KMS-11 (cell line): ENCODE data around the gene HSDL2.

ENCODE experiments used
- H2AFZ ChIP-seq: fragments of 200-600 bp; sonication (generic); 2 replicates; pipeline ENCODE4 v1.6.1; 2016; ENCODE audit warnings: antibody characterized with exemption, mixed run types, low read depth
- H3K27ac ChIP-seq: fragments of 200-600 bp; sonication (generic); 2 replicates; pipeline ENCODE4 v1.6.1; 2016; ENCODE audit warnings: mild to moderate bottlenecking, mixed run types
- H3K27me3 ChIP-seq: fragments of 200-600 bp; sonication (generic); 2 replicates; pipeline ENCODE4 v1.6.1; 2017; ENCODE audit warnings: mild to moderate bottlenecking, low read depth, mixed run types, moderate library complexity; ENCODE audit not compliant: insufficient read depth
- H3K36me3 ChIP-seq: fragments of 200-600 bp; sonication (generic); 2 replicates; pipeline ENCODE4 v1.6.1; 2017; ENCODE audit warnings: mild to moderate bottlenecking, mixed run types; ENCODE audit not compliant: insufficient read depth
- H3K4me1 ChIP-seq: fragments of 200-600 bp; sonication (generic); 2 replicates; pipeline ENCODE4 v1.6.1; 2016; ENCODE audit warnings: mild to moderate bottlenecking, low read depth, mixed run types; ENCODE audit not compliant: poor library complexity, severe bottlenecking
- H3K4me2 ChIP-seq: fragments of 200-600 bp; sonication (generic); 2 replicates; pipeline ENCODE4 v1.7.0; 2016; ENCODE audit warnings: mild to moderate bottlenecking, mixed run types
- H3K4me3 ChIP-seq: fragments of 200-600 bp; sonication (generic); IDR thresholded peaks from 2 replicates; pipeline ENCODE4 v1.6.1; 2017; ENCODE audit warnings: low read depth, low read length, mixed read lengths; ENCODE audit not compliant: insufficient read depth
- H3K79me2 ChIP-seq: fragments of 200-600 bp; sonication (generic); 2 replicates; pipeline ENCODE4 v1.6.1; 2016; ENCODE audit warnings: low read depth, mixed run types; ENCODE audit not compliant: insufficient read depth
- H3K9ac ChIP-seq: fragments of 200-600 bp; sonication (generic); 2 replicates; pipeline ENCODE4 v1.6.1; 2016; ENCODE audit warnings: mild to moderate bottlenecking, mixed run types
- H4K20me1 ChIP-seq: fragments of 200-600 bp; sonication (generic); 2 replicates; pipeline ENCODE4 v1.6.1; 2016; ENCODE audit warnings: mild to moderate bottlenecking, mixed run types; ENCODE audit not compliant: insufficient read depth
- CTCF ChIP-seq: fragments of 200-600 bp; sonication (generic); conservative IDR thresholded peaks from 2 replicates; pipeline ENCODE4 v1.6.1; 2017; ENCODE audit warnings: low read depth, mild to moderate bottlenecking, antibody characterized with exemption, low read length, moderate library complexity, mixed read lengths

Gene HSDL2

GRCh38 chr9:112430006-112430522 lies 50.2 kb downstream of the HSDL2 start:
- no peak overlapping the region for H2AFZ ChIP-seq
- H3K36me3 ChIP-seq = no peaks in the 10 kb centered on the region
- H3K4me3 ChIP-seq = no peak overlapping the region
- H3K9ac ChIP-seq = no peak overlapping the region
- no peaks in the 10 kb centered on the region for H3K79me2 ChIP-seq
- no peaks in the 10 kb centered on the region for H4K20me1 ChIP-seq
- no peaks in the 10 kb centered on the region for H3K4me1 ChIP-seq
- no peak for TF ChIP-seq CTCF
- H3K27me3 ChIP-seq = no peaks in the 10 kb centered on the region
- no peak overlapping the region for H3K4me2 ChIP-seq
- H3K27ac ChIP-seq = no peak overlapping the region

GRCh38 chr9:112433499-112434392 lies 53.8 kb downstream of the HSDL2 start:
- no peak overlapping the region for H3K9ac ChIP-seq
- no peak overlapping the region for H3K4me3 ChIP-seq
- H3K4me2 ChIP-seq = no peak overlapping the region
- TF ChIP-seq CTCF = no peak
- H3K79me2 ChIP-seq = no peaks in the 10 kb centered on the region
- no peak overlapping the region for H2AFZ ChIP-seq
- H4K20me1 ChIP-seq = no peaks in the 10 kb centered on the region
- H3K36me3 ChIP-seq = no peaks in the 10 kb centered on the region
- H3K27ac ChIP-seq = no peak overlapping the region
- H3K27me3 ChIP-seq = no peaks in the 10 kb centered on the region
- H3K4me1 ChIP-seq = no peaks in the 10 kb centered on the region

GRCh38 chr9:112434487-112434886 lies 54.6 kb downstream of the HSDL2 start:
- Histone ChIP-seq H3K4me3 (no peak overlapping the region), H3K27me3 (no peaks in the 10 kb centered on the region), H2AFZ (no peak overlapping the region), H3K36me3 (no peaks in the 10 kb centered on the region), H3K4me2 (no peak overlapping the region), H3K27ac (no peak overlapping the region), H4K20me1 (no peaks in the 10 kb centered on the region), H3K4me1 (no peaks in the 10 kb centered on the region), H3K79me2 (no peaks in the 10 kb centered on the region), H3K9ac (no peak overlapping the region)
- no peak for TF ChIP-seq CTCF

- H3K4me3 ChIP-seq = no peak overlapping the region
- H2AFZ ChIP-seq = no peak overlapping the region
- no peak for TF ChIP-seq CTCF
- no peaks in the 10 kb centered on the region for H3K27me3 ChIP-seq
- no peak overlapping the region for H3K27ac ChIP-seq
- H3K4me1 ChIP-seq = no peaks in the 10 kb centered on the region
- H3K4me2 ChIP-seq = no peak overlapping the region
- no peaks in the 10 kb centered on the region for H4K20me1 ChIP-seq
- no peak overlapping the region for H3K9ac ChIP-seq
- no peaks in the 10 kb centered on the region for H3K36me3 ChIP-seq
- H3K79me2 ChIP-seq = no peaks in the 10 kb centered on the region
Observed at GRCh38 chr9:112437406-112437805, 57.5 kb downstream of the HSDL2 start.
